ENCODE measurements around the gene C3orf38. TPM values are rescaled to one million over a fixed set of nuclear protein-coding genes. Genes with fewer than 3 reads are reported as not detected.
A peak's percentile ranks its signal among the peaks of the same experiment; 100 is the strongest.

The C3orf38 gene
- total RNA-seq, 2 experiments from 2014 or later: 27.5 TPM

DNA sequence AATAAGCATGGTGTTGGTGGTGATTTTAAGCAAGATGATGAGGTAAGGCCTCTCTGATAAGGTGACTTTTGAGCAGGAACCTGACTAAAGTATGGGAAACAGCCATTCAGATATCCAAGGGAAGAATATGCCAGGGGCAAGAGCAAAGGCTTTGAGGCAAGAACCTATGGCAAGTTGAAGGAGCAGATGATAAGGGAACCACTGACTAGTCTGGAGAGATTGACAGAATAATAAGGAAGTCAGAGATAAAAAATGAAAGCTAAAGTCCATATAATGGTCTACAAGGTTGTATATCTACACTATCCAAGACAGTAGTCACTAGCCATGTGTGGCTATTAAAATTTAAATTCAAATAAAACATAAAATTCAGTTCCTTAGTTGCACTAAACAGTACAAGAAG, 2.5 kb upstream of the C3orf38 start:
- no peak for DNase-seq (ENCODE audit: low spot score)
- no peak overlapping the region for H3K27ac ChIP-seq (ENCODE audit: low read depth, low read length, poor library complexity, severe bottlenecking)
- H2AFZ ChIP-seq (ENCODE audit: low read length): no peak overlapping the region
- no peak overlapping the region for H3K4me2 ChIP-seq (ENCODE audit: low read length)
- H3K4me1 ChIP-seq (ENCODE audit: insufficient read depth, low read length, poor library complexity, severe bottlenecking): peaks cover 20% of the 10 kb centered on the region
- H3K9me3 ChIP-seq (ENCODE audit: low read length): no peaks in the 10 kb centered on the region
- POLR2A ChIA-PET: interaction anchor here (0.6 to 3.5 kb wide), 7 partner anchors 8 to 88 kb away, joined by 3 to 20 read pairs (median 4); partner anchors contain the start of genes CGGBP1 and ZNF654
- H3K36me3 ChIP-seq (ENCODE audit: insufficient read depth, low read length): peaks cover 7% of the 10 kb centered on the region; the same call in 1 of the 2 replicates
- TF ChIP-seq, protein P1, sequence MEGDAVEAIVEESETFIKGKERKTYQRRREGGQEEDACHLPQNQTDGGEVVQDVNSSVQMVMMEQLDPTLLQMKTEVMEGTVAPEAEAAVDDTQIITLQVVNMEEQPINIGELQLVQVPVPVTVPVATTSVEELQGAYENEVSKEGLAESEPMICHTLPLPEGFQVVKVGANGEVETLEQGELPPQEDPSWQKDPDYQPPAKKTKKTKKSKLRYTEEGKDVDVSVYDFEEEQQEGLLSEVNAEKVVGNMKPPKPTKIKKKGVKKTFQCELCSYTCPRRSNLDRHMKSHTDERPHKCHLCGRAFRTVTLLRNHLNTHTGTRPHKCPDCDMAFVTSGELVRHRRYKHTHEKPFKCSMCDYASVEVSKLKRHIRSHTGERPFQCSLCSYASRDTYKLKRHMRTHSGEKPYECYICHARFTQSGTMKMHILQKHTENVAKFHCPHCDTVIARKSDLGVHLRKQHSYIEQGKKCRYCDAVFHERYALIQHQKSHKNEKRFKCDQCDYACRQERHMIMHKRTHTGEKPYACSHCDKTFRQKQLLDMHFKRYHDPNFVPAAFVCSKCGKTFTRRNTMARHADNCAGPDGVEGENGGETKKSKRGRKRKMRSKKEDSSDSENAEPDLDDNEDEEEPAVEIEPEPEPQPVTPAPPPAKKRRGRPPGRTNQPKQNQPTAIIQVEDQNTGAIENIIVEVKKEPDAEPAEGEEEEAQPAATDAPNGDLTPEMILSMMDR (conservative IDR thresholded peaks at IDR 0.05; ENCODE audit: low read length): no peak
- TF ChIP-seq EZH2phosphoT487 (IDR thresholded peaks at IDR 0.05; ENCODE audit: borderline replicate concordance, low read depth, low read length): no peak
- peaks cover 3% of the 10 kb centered on the region; the same call in 1 of the 2 replicates for H4K20me1 ChIP-seq (ENCODE audit: insufficient read depth, low read length)
- intact Hi-C loops (cut with micrococcal nuclease; ENCODE audit: unreplicated experiment): loop anchor here (5.0 kb wide), 1 partner anchor 920 kb away; the partner anchor contains the start of gene CHMP2B
- BruUV-seq (replicated peaks): no TSS peak
- H3K9me2 ChIP-seq (ENCODE audit: insufficient read depth, low read length): no peaks in the 10 kb centered on the region
- H3K4me3 ChIP-seq (ENCODE audit: low read depth, low read length, poor library complexity, severe bottlenecking): no peak overlapping the region
- peaks cover 41% of the 10 kb centered on the region for H3K79me2 ChIP-seq (ENCODE audit: insufficient read depth, low read depth, low read length)
- CTCF ChIA-PET (ENCODE audit: unreplicated experiment): no interaction called here

DNA sequence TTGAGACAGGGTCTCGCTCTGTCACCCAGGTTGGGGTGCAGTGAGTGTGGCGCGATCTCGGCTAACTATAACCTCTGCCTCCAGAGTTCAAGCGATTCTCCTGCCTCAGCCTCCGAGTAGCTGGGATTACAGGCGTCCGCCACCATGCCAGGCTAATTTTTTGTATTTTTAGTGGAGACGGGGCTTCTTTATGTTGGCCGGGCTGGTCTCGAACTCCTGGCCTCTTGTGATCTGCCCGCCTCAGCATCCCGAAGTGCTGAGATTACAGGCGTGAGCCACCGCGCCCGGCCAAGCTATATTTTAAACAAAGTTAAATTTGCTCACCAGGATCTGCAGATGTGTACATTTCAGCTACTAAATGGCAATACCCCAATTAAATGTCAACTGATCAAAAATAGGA, 1.1 kb upstream of the C3orf38 start:
- Histone ChIP-seq H2AFZ (ENCODE audit: low read length) (peak overlapping the region; percentile 92), H3K4me3 (ENCODE audit: low read depth, low read length, poor library complexity, severe bottlenecking) (peak overlapping the region; percentile 99), H3K4me2 (ENCODE audit: low read length) (peak overlapping the region; percentile 80), H3K79me2 (ENCODE audit: insufficient read depth, low read depth, low read length) (peaks cover 55% of the 10 kb centered on the region), H3K4me1 (ENCODE audit: insufficient read depth, low read length, poor library complexity, severe bottlenecking) (peaks cover 30% of the 10 kb centered on the region), H3K36me3 (ENCODE audit: insufficient read depth, low read length) (peaks cover 13% of the 10 kb centered on the region), H3K9me3 (ENCODE audit: low read length) (no peaks in the 10 kb centered on the region), H4K20me1 (ENCODE audit: insufficient read depth, low read length) (no peaks in the 10 kb centered on the region), H3K27ac (ENCODE audit: low read depth, low read length, poor library complexity, severe bottlenecking) (peak overlapping the region; percentile 79), H3K9me2 (ENCODE audit: insufficient read depth, low read length) (no peaks in the 10 kb centered on the region)
- POLR2A ChIA-PET: interaction anchor here (0.8 to 3.5 kb wide), 13 partner anchors 9 to 129 kb away, joined by 3 to 20 read pairs (median 5); partner anchors contain the start of genes CGGBP1 and ZNF654
- no TSS peak for BruUV-seq (replicated peaks)
- intact Hi-C loops (cut with micrococcal nuclease; ENCODE audit: unreplicated experiment): loop anchor here (5.0 kb wide), 1 partner anchor 921 kb away; the partner anchor contains the start of gene CHMP2B
- CTCF ChIA-PET (ENCODE audit: unreplicated experiment): interaction anchor here (1.0 to 1.3 kb wide), 2 partner anchors 19 to 35 kb away, joined by 3 read pairs; no protein-coding TSS in a partner anchor
- no peak for DNase-seq (ENCODE audit: low spot score)
- TF ChIP-seq, protein P1 (conservative IDR thresholded peaks at IDR 0.05; ENCODE audit: low read length): no peak
- TF ChIP-seq EZH2phosphoT487 (IDR thresholded peaks at IDR 0.05; ENCODE audit: borderline replicate concordance, low read depth, low read length): no peak

DNA sequence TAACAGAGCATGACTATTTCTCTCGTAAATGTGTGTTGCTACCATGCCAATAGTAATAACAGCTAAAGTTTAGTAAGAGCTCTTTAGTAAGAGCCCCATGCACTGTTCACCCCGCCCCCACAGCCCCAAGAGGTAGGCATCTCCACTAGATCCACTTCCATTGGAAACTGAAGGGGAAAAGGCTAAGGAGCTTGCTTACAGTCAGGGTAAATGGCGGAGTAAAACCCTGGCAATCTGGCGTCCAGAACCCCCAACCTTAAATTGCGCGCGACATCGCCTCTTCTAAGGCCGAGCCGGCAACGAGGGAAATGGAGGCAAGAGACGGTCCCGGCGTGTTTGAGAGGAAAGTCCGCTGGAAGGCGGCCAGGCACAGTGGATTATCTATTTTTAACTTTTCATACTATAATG, 654 bp upstream of the C3orf38 start:
- intact Hi-C loops (cut with micrococcal nuclease; ENCODE audit: unreplicated experiment): loop anchor here (5.0 kb wide), 1 partner anchor 922 kb away; the partner anchor contains the start of gene CHMP2B
- no peaks in the 10 kb centered on the region for H3K9me3 ChIP-seq (ENCODE audit: low read length)
- no peak for DNase-seq (ENCODE audit: low spot score)
- peak overlapping the region; percentile 79 for H3K27ac ChIP-seq (ENCODE audit: low read depth, low read length, poor library complexity, severe bottlenecking)
- H3K4me3 ChIP-seq (ENCODE audit: low read depth, low read length, poor library complexity, severe bottlenecking): peak overlapping the region; percentile 99
- no peaks in the 10 kb centered on the region for H4K20me1 ChIP-seq (ENCODE audit: insufficient read depth, low read length)
- POLR2A ChIA-PET: interaction anchor here (0.6 to 3.5 kb wide), 16 partner anchors 9 to 528 kb away, joined by 3 to 20 read pairs (median 4); partner anchors contain the start of genes CGGBP1 and ZNF654
- H3K4me2 ChIP-seq (ENCODE audit: low read length): peak overlapping the region; percentile 80
- H3K36me3 ChIP-seq (ENCODE audit: insufficient read depth, low read length): peaks cover 18% of the 10 kb centered on the region
- no peaks in the 10 kb centered on the region for H3K9me2 ChIP-seq (ENCODE audit: insufficient read depth, low read length)
- peaks cover 60% of the 10 kb centered on the region for H3K79me2 ChIP-seq (ENCODE audit: insufficient read depth, low read depth, low read length)
- H3K4me1 ChIP-seq (ENCODE audit: insufficient read depth, low read length, poor library complexity, severe bottlenecking): peaks cover 30% of the 10 kb centered on the region
- peak overlapping the region; percentile 92 for H2AFZ ChIP-seq (ENCODE audit: low read length)
- CTCF ChIA-PET (ENCODE audit: unreplicated experiment): interaction anchor here (1.0 to 1.3 kb wide), 2 partner anchors 19 to 36 kb away, joined by 3 read pairs; no protein-coding TSS in a partner anchor
- TSS peak; percentile 82 for BruUV-seq (replicated peaks)
- TF ChIP-seq EZH2phosphoT487 (IDR thresholded peaks at IDR 0.05; ENCODE audit: borderline replicate concordance, low read depth, low read length): no peak
- TF ChIP-seq, protein P1 (conservative IDR thresholded peaks at IDR 0.05; ENCODE audit: low read length): no peak

Measured in OCI-LY7 (cell line).